ENCODE results near the gene MORF4L1. TPM values are rescaled to one million over a fixed set of nuclear protein-coding genes. Genes with fewer than 3 reads are reported as not detected.

MORF4L1 gene
- total RNA-seq, 4 donors from 2014 or later, result 256 to 333 (median 316) TPM

- Histone ChIP-seq H3K27ac (peak overlapping the region in 1 of 4 donors; percentile 66), H3K36me3 (peaks cover 0 to 42% (median 10%) of the 10 kb centered on the region in 3 donors), H3K4me1 (peaks cover 0 to 48% (median 11%) of the 10 kb centered on the region in 4 donors), H3K9me3 (no peaks in the 10 kb centered on the region), H3K27me3 (no peaks in the 10 kb centered on the region), H3K4me3 (no peak overlapping the region)
- WGBS, 2 donors, result 64 to 66% methylated on average over 11 of the region's 11 CpGs
- TF ChIP-seq, protein P1, sequence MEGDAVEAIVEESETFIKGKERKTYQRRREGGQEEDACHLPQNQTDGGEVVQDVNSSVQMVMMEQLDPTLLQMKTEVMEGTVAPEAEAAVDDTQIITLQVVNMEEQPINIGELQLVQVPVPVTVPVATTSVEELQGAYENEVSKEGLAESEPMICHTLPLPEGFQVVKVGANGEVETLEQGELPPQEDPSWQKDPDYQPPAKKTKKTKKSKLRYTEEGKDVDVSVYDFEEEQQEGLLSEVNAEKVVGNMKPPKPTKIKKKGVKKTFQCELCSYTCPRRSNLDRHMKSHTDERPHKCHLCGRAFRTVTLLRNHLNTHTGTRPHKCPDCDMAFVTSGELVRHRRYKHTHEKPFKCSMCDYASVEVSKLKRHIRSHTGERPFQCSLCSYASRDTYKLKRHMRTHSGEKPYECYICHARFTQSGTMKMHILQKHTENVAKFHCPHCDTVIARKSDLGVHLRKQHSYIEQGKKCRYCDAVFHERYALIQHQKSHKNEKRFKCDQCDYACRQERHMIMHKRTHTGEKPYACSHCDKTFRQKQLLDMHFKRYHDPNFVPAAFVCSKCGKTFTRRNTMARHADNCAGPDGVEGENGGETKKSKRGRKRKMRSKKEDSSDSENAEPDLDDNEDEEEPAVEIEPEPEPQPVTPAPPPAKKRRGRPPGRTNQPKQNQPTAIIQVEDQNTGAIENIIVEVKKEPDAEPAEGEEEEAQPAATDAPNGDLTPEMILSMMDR (IDR thresholded peaks at IDR 0.05), result no peak
- TF ChIP-seq EP300 (IDR thresholded peaks at IDR 0.05) (peak in 1 of 2 donors; percentile 7), POLR2A (IDR thresholded peaks at IDR 0.05) (no peak)
- DNase-seq (ENCODE audit: low spot score in 2 of 2), result no peak
Observed at GRCh38 chr15:78930577-78931388, 58.1 kb downstream of the MORF4L1 start.

GRCh38 chr15:78931439-78932257 is 59.0 kb downstream of the MORF4L1 start:
- H3K4me1 ChIP-seq, result peaks cover 0 to 53% (median 12%) of the 10 kb centered on the region in 4 donors
- H3K9me3 ChIP-seq, result no peaks in the 10 kb centered on the region
- H3K27me3 ChIP-seq, result no peaks in the 10 kb centered on the region
- 75 to 79% methylated on average over 16 to 17 of the region's 21 CpGs for WGBS, 2 donors
- H3K4me3 ChIP-seq, result no peak overlapping the region
- H3K36me3 ChIP-seq, result peaks cover 0 to 33% (median 10%) of the 10 kb centered on the region in 3 donors
- peak overlapping the region in 1 of 4 donors; percentile 66 for H3K27ac ChIP-seq
- TF ChIP-seq, protein P1 (IDR thresholded peaks at IDR 0.05), result no peak
- TF ChIP-seq EP300 (IDR thresholded peaks at IDR 0.05) (no peak), POLR2A (IDR thresholded peaks at IDR 0.05) (no peak)
- DNase-seq (ENCODE audit: low spot score in 2 of 2), result no peak

DNA sequence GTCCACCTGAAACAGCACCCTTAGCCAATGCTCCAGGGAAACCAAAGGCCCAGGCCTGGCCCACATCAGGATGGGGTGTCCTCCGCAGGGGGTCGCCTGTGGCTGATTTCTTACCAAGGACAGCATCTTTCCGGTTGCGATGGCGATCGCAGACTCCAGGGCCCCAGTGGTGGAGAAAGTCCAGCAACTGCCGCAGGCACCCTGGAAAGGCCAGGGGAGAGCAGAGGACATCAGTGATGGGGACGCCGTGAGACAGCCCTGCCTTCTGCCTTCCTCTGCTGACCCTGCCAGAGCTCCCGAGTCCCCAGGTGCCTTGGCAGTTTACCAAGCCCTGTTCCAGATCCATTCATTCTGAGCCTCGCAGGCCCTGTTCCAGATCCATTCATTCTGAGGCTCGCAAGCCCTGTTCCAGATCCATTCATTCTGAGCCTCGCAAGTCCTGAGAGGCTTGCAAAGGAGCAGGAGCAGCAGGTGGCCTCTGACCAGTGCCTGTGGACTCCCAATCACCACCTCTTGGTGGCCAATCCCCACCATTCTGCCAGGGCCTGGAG is 59.6 kb downstream of the MORF4L1 start:
- peak overlapping the region in 2 of 4 donors; percentile 12 to 66 for H3K27ac ChIP-seq

GRCh38 chr15:78933187-78933822 is 60.6 kb downstream of the MORF4L1 start:
- WGBS, 2 donors, result 61 to 72% methylated on average over 12 of the region's 12 CpGs
- Histone ChIP-seq H3K4me3 (no peak overlapping the region), H3K36me3 (peaks cover 0 to 18% (median 10%) of the 10 kb centered on the region in 3 donors), H3K27me3 (no peaks in the 10 kb centered on the region), H3K27ac (peak overlapping the region in 2 of 4 donors; percentile 4 to 80), H3K4me1 (peaks cover 0 to 70% (median 24%) of the 10 kb centered on the region in 4 donors), H3K9me3 (no peaks in the 10 kb centered on the region)
- TF ChIP-seq EP300 (IDR thresholded peaks at IDR 0.05), result no peak
- TF ChIP-seq, protein P1 (IDR thresholded peaks at IDR 0.05), result no peak
- no peak for TF ChIP-seq POLR2A (IDR thresholded peaks at IDR 0.05)
- no peak for DNase-seq (ENCODE audit: low spot score in 2 of 2)

More for the DNA sequence above, 59.6 kb downstream of the MORF4L1 start:
- Histone ChIP-seq H3K4me1 (peaks cover 0 to 60% (median 15%) of the 10 kb centered on the region in 4 donors), H3K4me3 (no peak overlapping the region), H3K36me3 (peaks cover 0 to 26% (median 10%) of the 10 kb centered on the region in 3 donors), H3K27me3 (no peaks in the 10 kb centered on the region), H3K9me3 (no peaks in the 10 kb centered on the region)
- TF ChIP-seq EP300 (IDR thresholded peaks at IDR 0.05) (no peak), POLR2A (IDR thresholded peaks at IDR 0.05) (no peak)
- TF ChIP-seq, protein P1 (IDR thresholded peaks at IDR 0.05), result no peak
- DNase-seq (ENCODE audit: low spot score in 2 of 2), result no peak
- 58 to 83% methylated on average over 13 of the region's 13 CpGs for WGBS, 2 donors

Measured in tibial nerve (tissue), 4 donors.